GM18520 (cell line): ENCODE data around the gene KNCN.

Experiments used
- ATAC-seq: cut with Tn5 transposase; IDR thresholded peaks from one replicate; pipeline ENCODE4 v1.9.1; 2021; ENCODE audit not compliant: unreplicated experiment

Gene KNCN

GRCh38 chr1:46551597-46552095 lies at the start of gene KNCN:
TSS of gene KNCN (minus strand) at chr1:46551647. CDS start at chr1:46551215, 432 bp downstream.
- no peak for ATAC-seq

- ATAC-seq = no peak
Observed at GRCh38 chr1:46599059-46599970, 47.9 kb upstream of the KNCN start.

GRCh38 chr1:46596846-46597245 lies 45.4 kb upstream of the KNCN start:
- ATAC-seq = no peak

GRCh38 chr1:46596036-46596435 lies 44.6 kb upstream of the KNCN start:
- no peak for ATAC-seq

GRCh38 chr1:46595127-46595526 lies 43.7 kb upstream of the KNCN start:
- ATAC-seq = no peak

GRCh38 chr1:46594063-46594462 lies 42.6 kb upstream of the KNCN start:
- no peak for ATAC-seq

GRCh38 chr1:46592823-46593222 lies 41.4 kb upstream of the KNCN start:
- ATAC-seq = no peak

GRCh38 chr1:46589529-46589928 lies 38.1 kb upstream of the KNCN start:
- ATAC-seq = no peak

- ATAC-seq = no peak
Observed at GRCh38 chr1:46587069-46587468, 35.6 kb upstream of the KNCN start.

GRCh38 chr1:46585312-46585938 lies 34.0 kb upstream of the KNCN start:
- ATAC-seq = no peak

GRCh38 chr1:46583494-46583893 lies 32.0 kb upstream of the KNCN start:
- ATAC-seq = no peak

GRCh38 chr1:46582972-46583371 lies 31.5 kb upstream of the KNCN start:
- no peak for ATAC-seq

- no peak for ATAC-seq
Observed at GRCh38 chr1:46581681-46582455, 30.4 kb upstream of the KNCN start.

- ATAC-seq = no peak
Observed at GRCh38 chr1:46580140-46580903, 28.9 kb upstream of the KNCN start.

GRCh38 chr1:46577671-46578070 lies 26.2 kb upstream of the KNCN start:
- ATAC-seq = no peak

- ATAC-seq = no peak
Observed at GRCh38 chr1:46576596-46576995, 25.1 kb upstream of the KNCN start.

- no peak for ATAC-seq
Observed at GRCh38 chr1:46575778-46576177, 24.3 kb upstream of the KNCN start.

- no peak for ATAC-seq
Observed at GRCh38 chr1:46575300-46575699, 23.9 kb upstream of the KNCN start.

- ATAC-seq = no peak
Observed at GRCh38 chr1:46571691-46572225, 20.3 kb upstream of the KNCN start.
